HG03060 (cell line): ENCODE results near the gene HNRNPM.

Source experiments
- ATAC-seq: cut with Tn5 transposase; IDR thresholded peaks from one replicate; pipeline ENCODE4 v1.9.1; 2021; ENCODE audit warnings: low read depth, moderate number of reproducible peaks; ENCODE audit not compliant: unreplicated experiment

The HNRNPM gene

GRCh38 chr19:8481616-8482015, 36.8 kb downstream of the HNRNPM start:
- no peak for ATAC-seq

- ATAC-seq: no peak
Measured at GRCh38 chr19:8482696-8483095, 37.9 kb downstream of the HNRNPM start.

DNA sequence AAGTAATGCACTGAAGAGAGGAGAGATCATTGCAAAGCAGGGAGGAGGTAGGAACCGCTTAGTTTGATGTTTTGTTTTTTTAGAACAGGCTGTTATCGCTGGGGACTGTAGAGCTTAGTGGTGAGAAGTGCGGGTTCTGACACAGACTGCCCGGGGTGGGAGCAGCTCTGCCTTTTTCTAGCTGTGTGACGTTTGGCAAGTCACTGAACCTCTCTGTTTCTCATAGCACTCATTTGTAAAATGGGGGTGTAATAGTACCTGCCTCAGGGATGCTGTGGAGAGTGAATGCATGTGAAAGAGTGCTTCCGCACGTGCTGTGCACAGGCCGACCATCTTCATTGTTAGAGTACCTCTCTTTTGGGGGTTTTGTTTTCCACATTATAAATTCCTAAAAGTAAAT, 38.4 kb downstream of the HNRNPM start:
- ATAC-seq: no peak

DNA sequence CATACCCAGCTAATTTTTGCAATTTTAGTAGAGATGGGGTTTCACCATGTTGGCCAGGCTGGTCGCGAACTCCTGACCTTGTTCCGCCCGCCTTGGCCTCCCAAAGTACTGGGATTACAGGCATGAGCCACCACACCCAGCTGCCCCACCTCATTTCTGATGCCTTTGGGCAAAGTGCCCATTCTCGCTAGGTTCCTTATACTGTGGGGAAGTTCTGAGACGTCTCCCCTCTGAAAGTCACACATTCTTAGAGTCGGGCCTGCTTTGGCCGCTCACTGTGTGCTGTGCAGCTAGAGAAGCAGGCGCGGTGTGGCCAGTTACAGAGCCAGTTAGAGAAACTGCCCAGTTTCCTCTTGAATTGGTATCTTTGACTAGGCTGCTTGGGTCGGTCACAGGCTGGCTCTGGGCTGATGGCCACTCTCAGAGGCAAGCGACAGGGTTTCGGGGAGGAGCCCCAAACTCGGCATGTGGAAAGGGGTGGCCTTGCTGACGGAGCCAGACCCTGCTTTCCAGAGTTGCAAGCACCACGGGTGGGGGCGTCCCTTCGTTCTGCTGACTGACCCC, 39.6 kb downstream of the HNRNPM start:
- ATAC-seq: no peak

- no peak for ATAC-seq
Measured at GRCh38 chr19:8485561-8486371, 41.0 kb downstream of the HNRNPM start.

GRCh38 chr19:8486661-8487136, 41.9 kb downstream of the HNRNPM start:
- ATAC-seq: no peak

- no peak for ATAC-seq
Measured at GRCh38 chr19:8487137-8487851, 42.5 kb downstream of the HNRNPM start.

GRCh38 chr19:8488365-8488764, 43.6 kb downstream of the HNRNPM start:
- no peak for ATAC-seq

DNA sequence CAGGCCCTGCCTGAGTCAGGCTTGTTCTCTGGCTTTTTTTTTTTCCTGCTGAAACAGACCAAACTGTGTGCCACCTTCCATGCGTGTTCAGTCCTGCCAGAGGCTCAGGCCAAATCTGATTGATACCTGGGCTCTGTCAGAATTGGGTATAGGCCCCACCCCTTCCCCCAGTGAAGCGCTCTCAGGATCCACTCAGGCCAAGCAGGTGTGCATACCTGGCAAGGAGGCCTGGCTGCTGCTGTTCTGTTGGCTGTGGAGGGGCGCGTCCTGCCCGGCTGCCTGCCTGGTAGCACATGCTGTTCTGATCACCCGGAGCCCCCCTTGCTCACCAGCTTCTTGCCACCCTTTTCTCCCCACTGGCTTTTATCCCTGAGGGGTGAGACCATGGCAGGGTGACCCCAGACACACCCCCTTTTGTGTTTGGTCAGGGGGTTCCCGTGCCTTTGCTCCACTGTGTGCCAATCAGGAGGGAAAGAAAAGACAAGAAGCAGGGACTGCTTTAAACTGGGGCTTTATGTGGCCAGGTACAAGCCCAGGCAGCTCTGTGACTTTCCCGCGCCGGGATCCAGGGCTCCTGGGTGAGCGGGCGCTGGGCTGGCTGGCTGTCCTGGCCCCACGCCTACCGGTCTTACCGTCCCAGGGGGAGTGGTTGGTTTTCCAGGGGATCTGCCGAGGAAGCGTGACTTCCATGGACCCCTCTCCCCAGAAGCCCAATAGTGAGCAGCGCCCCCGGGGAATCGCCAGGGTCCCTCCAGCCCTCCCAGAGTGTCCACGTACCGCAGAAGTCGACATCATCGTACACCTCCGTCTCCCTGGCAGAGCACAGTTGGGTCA, 45.0 kb downstream of the HNRNPM start:
- no peak for ATAC-seq

DNA sequence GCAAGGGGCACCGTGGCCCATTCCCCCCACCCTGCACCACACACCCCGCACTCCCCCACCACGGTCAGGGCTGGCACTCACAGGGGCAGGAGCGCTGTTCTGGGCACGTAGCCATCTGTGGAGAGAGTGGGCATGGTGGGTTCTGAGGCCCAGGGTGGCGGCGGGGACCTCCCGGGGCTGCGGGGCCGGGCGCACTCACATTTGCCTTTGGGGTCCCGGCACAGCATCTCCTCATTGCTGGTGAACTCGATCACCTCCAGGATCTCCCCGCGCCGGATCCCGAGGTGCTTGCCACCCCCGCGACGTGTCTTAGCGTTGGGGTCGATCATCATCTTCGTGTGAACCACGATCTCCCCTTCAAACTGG, 45.6 kb downstream of the HNRNPM start:
- ATAC-seq: no peak

DNA sequence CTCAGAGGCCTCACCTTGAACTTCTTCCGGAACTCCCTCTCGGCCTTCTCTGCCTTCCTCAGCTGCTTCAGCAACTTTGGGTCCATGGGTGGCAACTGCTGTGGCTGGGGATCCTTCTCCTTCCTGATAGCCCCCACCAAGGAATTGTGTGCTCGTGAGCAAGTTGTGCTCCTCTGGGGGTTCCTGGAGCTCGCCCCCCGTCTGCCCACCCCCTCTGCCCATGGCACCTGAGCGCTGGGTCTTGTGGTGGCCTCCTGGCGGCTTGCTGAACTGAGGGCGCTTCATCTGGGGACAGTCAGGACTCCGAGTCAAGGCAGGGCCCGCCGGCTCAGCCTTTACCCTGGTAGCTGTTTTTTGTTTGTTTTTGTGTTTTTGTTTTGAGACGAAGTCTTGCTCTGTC, 46.1 kb downstream of the HNRNPM start:
- no peak for ATAC-seq

GRCh38 chr19:8491574-8491973, 46.8 kb downstream of the HNRNPM start:
- ATAC-seq: no peak

GRCh38 chr19:8494158-8494557, 49.4 kb downstream of the HNRNPM start:
- ATAC-seq: no peak

GRCh38 chr19:8498295-8498694, 53.5 kb downstream of the HNRNPM start:
- ATAC-seq: no peak

DNA sequence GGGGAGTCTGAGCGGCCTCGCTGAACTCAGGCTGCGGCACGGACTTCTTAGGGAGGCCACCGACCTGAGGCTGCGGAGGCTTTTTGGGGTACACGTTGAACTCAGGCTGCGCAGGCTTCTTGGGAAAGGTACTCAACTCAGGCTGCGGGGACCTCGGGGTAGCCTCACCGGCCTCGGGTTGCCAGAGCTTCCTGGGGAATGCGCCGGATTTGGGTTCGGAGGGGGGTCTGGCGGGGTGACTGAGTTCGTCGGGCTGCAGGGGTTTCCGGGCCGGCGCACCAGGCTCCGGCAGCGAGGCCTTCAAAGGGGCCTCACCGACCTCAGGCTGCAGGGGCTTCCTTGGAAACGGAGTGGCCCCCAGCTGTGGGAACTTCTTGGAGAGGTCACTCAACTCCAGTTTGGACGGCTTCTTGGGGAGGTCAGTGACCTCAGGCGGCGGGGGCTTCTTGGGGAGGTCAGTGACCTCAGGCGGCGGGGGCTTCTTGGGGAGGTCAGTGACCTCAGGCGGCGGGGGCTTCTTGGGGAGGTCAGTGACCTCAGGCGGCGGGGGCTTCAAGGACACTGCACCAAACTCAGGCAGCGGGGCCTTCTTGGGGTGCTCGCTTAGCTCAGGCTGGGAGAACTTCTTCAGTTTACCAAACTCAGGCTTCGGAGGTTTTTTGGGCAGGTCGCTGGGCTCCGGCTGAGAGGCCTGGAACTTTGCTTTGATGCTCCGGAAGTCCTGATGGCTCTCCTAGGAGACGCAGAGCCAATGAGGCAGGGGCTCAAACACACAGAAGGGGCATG, 54.5 kb downstream of the HNRNPM start:
- ATAC-seq: no peak

GRCh38 chr19:8500158-8500557, 55.4 kb downstream of the HNRNPM start:
- ATAC-seq: no peak

DNA sequence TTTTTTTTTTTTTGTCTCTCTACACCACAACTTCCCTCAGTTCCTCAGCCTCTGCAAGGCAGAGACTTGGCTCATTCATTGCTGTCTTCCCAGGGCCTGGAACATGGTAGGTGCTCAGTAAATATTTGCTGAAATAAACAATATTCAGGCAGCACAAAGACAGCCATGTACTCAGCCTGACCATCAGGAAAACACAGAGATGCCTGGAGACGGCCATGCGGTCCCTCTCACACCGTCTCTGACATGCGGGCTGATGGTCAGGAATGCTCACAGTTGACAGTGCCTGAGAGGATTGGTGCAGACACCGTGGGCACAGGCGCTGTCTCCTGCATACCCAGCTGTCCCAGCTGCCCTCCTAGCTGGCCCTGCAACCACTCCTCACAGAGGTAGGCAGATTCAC, 56.7 kb downstream of the HNRNPM start:
- no peak for ATAC-seq

DNA sequence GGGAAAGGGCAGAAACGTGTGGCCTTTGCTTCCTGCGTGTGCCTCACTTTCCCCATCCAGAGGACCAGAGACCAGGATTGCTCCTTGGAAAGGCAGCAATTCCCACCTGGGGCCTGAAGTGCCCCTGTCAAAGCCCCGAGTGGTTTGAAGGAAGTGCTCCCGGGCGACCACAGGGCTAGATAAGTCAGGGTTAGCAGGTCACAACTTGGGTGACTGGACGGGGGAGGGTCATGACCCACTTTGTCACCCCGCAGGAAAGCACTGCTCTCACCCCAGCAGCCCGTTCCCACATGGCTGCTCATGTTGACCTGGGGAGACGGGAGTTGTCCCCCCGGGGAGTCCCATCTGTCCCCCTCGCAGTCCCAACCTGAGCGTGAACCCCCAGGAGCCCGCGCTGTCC, 57.2 kb downstream of the HNRNPM start:
- no peak for ATAC-seq

DNA sequence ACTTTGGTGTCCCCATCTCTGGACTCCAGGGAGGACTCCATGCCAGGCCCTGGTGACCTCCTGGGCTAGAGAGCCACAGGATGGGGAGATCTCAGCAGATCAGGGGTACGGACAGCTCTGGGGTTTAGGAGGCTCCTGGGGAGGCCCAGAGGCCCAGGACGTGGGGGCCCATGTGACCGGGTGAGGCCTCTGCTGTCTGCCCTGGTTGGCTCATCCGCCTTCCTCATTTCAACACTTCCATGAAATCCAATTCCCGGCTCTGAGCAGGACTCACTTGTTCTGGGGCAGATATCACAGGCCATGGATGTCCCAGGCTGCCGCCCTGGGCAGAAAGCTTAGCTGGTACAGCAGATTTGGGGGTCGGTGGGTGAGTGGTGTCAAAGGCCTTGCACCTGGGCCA, 58.7 kb downstream of the HNRNPM start:
- ATAC-seq: no peak

- no peak for ATAC-seq
Measured at GRCh38 chr19:8504171-8504570, 59.4 kb downstream of the HNRNPM start.
